ENCODE data around the gene OGDH.

- TF ChIP-seq CTCF (conservative IDR thresholded peaks at IDR 0.05; ENCODE audit: low read depth, low read length) (no peak), CEBPB (IDR thresholded peaks at IDR 0.05; ENCODE audit: low read depth, low read length) (no peak), RFX5 (IDR thresholded peaks at IDR 0.05; ENCODE audit: low read depth, low read length) (no peak), BHLHE40 (IDR thresholded peaks at IDR 0.05; ENCODE audit: low read depth, low read length) (no peak), MXI1 (IDR thresholded peaks at IDR 0.05; ENCODE audit: borderline replicate concordance, low read depth, low read length) (no peak), POLR2A (IDR thresholded peaks at IDR 0.05; ENCODE audit: low read depth, low read length) (no peak), FOS (IDR thresholded peaks at IDR 0.05; ENCODE audit: low read depth, low read length) (no peak), RAD21 (IDR thresholded peaks at IDR 0.05; ENCODE audit: low read length) (no peak), CHD1 (IDR thresholded peaks at IDR 0.05; ENCODE audit: low read depth, low read length) (no peak), SMC3 (IDR thresholded peaks at IDR 0.05; ENCODE audit: low read depth, low read length) (no peak)
Measured at GRCh38 chr7:44563171-44563679, 43.2 kb upstream of the OGDH start.

All from IMR-90 (cell line).